SK-N-SH (cell line): ENCODE results near the gene RELN. TPM values are rescaled to one million over a fixed set of nuclear protein-coding genes. Genes with fewer than 3 reads are reported as not detected.

ENCODE experiments used
- CTCF ChIA-PET: fragments of 300-600, 350-600 bp; formaldehyde crosslinking; extraction: SDS; loops from one replicate; lab custom pipeline; 2021; lab: Yijun Ruan, JAX
- POLR2A ChIA-PET: fragments of 350-600 bp; sonication (Branson Sonifier 250); formaldehyde crosslinking; extraction: SDS; loops from one replicate; lab custom pipeline; 2020; ENCODE audit warnings: antibody characterized with exemption, inconsistent platforms; lab: Yijun Ruan, JAX
- DNase-seq: peaks from one replicate; pipeline ENCODE4 v3.0.0; 2012
- H2AFZ ChIP-seq: fragments of 200-600 bp; sonication (generic); 2 replicates; pipeline ENCODE4 v1.8.1; 2016; ENCODE audit warnings: antibody characterized with exemption, mild to moderate bottlenecking, low read depth
- H3F3A ChIP-seq: fragments of 200-600 bp; sonication (generic); replicated peaks from 2 replicates; pipeline ENCODE3; 2016; ENCODE audit warnings: antibody characterized with exemption, mild to moderate bottlenecking; ENCODE audit not compliant: insufficient read depth
- H3K27ac ChIP-seq, 2 experiments: fragments of 200-500 bp in 1 of 2; fragments of 200-600 bp in 1 of 2; sonication (Bioruptor generic) in 1 of 2; sonication (generic), shearing (Covaris generic) in 1 of 2; 2 replicates each; pipeline versions ENCODE4 v1.5.1 to v1.6.1; 2014 to 2016; ENCODE audit warnings: low read depth in 2 of 2, inconsistent platforms in 1 of 2, low read length in 1 of 2, mild to moderate bottlenecking in 1 of 2, mixed read lengths in 1 of 2
- H3K27me3 ChIP-seq: fragments of 200-600 bp; sonication (generic), shearing (Covaris generic); 2 replicates; pipeline ENCODE4 v1.6.1; 2016; ENCODE audit warnings: mixed run types; ENCODE audit not compliant: insufficient read depth
- H3K36me3 ChIP-seq, 2 experiments: fragments of 200-500 bp in 1 of 2; fragments of 200-600 bp in 1 of 2; sonication (Bioruptor generic) in 1 of 2; sonication (generic) in 1 of 2; replicated peaks in 1 of 2; 2 replicates each; pipeline versions ENCODE3 to v1.5.1; 2014 to 2016; ENCODE audit warnings: low read length in 1 of 2, mild to moderate bottlenecking in 1 of 2; ENCODE audit not compliant: insufficient read depth in 2 of 2, control insufficient read depth in 1 of 2
- H3K4me1 ChIP-seq, 2 experiments: fragments of 200-500 bp in 1 of 2; fragments of 200-600 bp in 1 of 2; sonication (Bioruptor generic) in 1 of 2; sonication (generic), shearing (Covaris generic) in 1 of 2; 2 replicates each; pipeline versions ENCODE4 v1.5.1 to v1.6.1; 2014 to 2016; ENCODE audit warnings: low read depth in 1 of 2, low read length in 1 of 2, mixed run types in 1 of 2; ENCODE audit not compliant: insufficient read depth in 2 of 2, control insufficient read depth in 1 of 2
- H3K4me2 ChIP-seq: fragments of 200-600 bp; sonication (generic), shearing (Covaris generic); 2 replicates; pipeline ENCODE4 v1.6.1; 2017; ENCODE audit warnings: mixed run types
- H3K4me3 ChIP-seq, 2 experiments: fragments of 200-500 bp in 1 of 2; fragments of 200-600 bp in 1 of 2; sonication (Bioruptor generic) in 1 of 2; sonication (generic), shearing (Covaris generic) in 1 of 2; 2 replicates each; pipeline versions ENCODE4 v1.5.1 to v1.8.1; 2014 to 2016; ENCODE audit warnings: low read depth in 2 of 2, inconsistent platforms in 1 of 2, low read length in 1 of 2, mild to moderate bottlenecking in 1 of 2, mixed read lengths in 1 of 2, moderate library complexity in 1 of 2
- H3K79me2 ChIP-seq: fragments of 200-600 bp; sonication (generic); 2 replicates; pipeline ENCODE4 v1.8.1; 2017; ENCODE audit warnings: mild to moderate bottlenecking; ENCODE audit not compliant: insufficient read depth
- H3K9ac ChIP-seq: fragments of 200-600 bp; sonication (generic); 2 replicates; pipeline ENCODE4 v1.6.1; 2017; ENCODE audit warnings: mixed run types
- H3K9me2 ChIP-seq: fragments of 200-600 bp; sonication (generic); 2 replicates; pipeline ENCODE4 v1.6.1; 2017; ENCODE audit warnings: mixed run types
- H3K9me3 ChIP-seq: fragments of 200-600 bp; sonication (generic); 2 replicates; pipeline ENCODE4 v1.6.1; 2017; ENCODE audit warnings: mixed run types, mild to moderate bottlenecking, moderate library complexity
- H4K20me1 ChIP-seq: fragments of 200-600 bp; sonication (generic); 2 replicates; pipeline ENCODE4 v1.6.1; 2017; ENCODE audit warnings: mild to moderate bottlenecking, mixed run types; ENCODE audit not compliant: insufficient read depth
- CHD2 ChIP-seq: fragments of 150-350 bp; IDR thresholded peaks from 2 replicates; pipeline ENCODE4 v1.6.1; 2018; ENCODE audit warnings: low read length; ENCODE audit not compliant: partially characterized antibody
- EZH2phosphoT487 ChIP-seq: fragments of 200-600 bp; sonication (generic); IDR thresholded peaks from 2 replicates; pipeline ENCODE4 v1.6.1; 2017; ENCODE audit warnings: low read depth, mixed run types, mild to moderate bottlenecking, antibody characterized with exemption, moderate library complexity, borderline replicate concordance
- FOXJ3 ChIP-seq: sonication (generic); formaldehyde crosslinking; IDR thresholded peaks from 2 replicates; pipeline ENCODE4 v1.5.1; 2020; ENCODE audit warnings: mild to moderate bottlenecking, missing genetic modification reagents
- FOXM1 ChIP-seq: IDR thresholded peaks from 2 replicates; pipeline ENCODE4 v1.4.0; 2012; ENCODE audit warnings: low read depth, mild to moderate bottlenecking
- GABPA ChIP-seq: IDR thresholded peaks from 2 replicates; pipeline ENCODE4 v1.4.0; 2012; ENCODE audit warnings: low read depth, mild to moderate bottlenecking
- MEF2A ChIP-seq: IDR thresholded peaks from 2 replicates; pipeline ENCODE4 v1.4.0; 2012; ENCODE audit warnings: low read depth, borderline replicate concordance
- MXI1 ChIP-seq: IDR thresholded peaks from 2 replicates; pipeline ENCODE4 v1.6.1; 2012; ENCODE audit warnings: mild to moderate bottlenecking, low read depth, low read length, improper control_type of control experiment
- POLR2AphosphoS5 ChIP-seq: IDR thresholded peaks from 2 replicates; pipeline ENCODE4 v1.6.1; 2012; ENCODE audit warnings: low read depth, low read length
- RCOR1 ChIP-seq: fragments of 150-350 bp; IDR thresholded peaks from 2 replicates; pipeline ENCODE4 v1.6.1; 2017; ENCODE audit warnings: antibody characterized with exemption, low read length
- RFX5 ChIP-seq: IDR thresholded peaks from 2 replicates; pipeline ENCODE4 v1.6.1; 2012; ENCODE audit warnings: mild to moderate bottlenecking, improper control_type of control experiment, low read length
- RXRA ChIP-seq: IDR thresholded peaks from 2 replicates; pipeline ENCODE4 v1.4.0; 2012; ENCODE audit warnings: low read depth, mild to moderate bottlenecking, borderline replicate concordance
- SIN3A ChIP-seq: IDR thresholded peaks from 2 replicates; pipeline ENCODE4 v1.6.1; 2012; ENCODE audit warnings: low read depth, mild to moderate bottlenecking, low read length, moderate library complexity, borderline replicate concordance
- TAF1 ChIP-seq: IDR thresholded peaks from 2 replicates; pipeline ENCODE4 v1.6.1; 2012; ENCODE audit warnings: low read depth, mild to moderate bottlenecking, low read length, moderate library complexity, borderline replicate concordance
- TEAD4 ChIP-seq: IDR thresholded peaks from 2 replicates; pipeline ENCODE4 v1.4.0; 2012; ENCODE audit warnings: mild to moderate bottlenecking, borderline replicate concordance; ENCODE audit not compliant: insufficient read depth
- WGBS: methylation state at CpG from one replicate; pipeline ENCODE4 v1.1.6; 2017; ENCODE audit warnings: low lambda C conversion rate; 5-methylcytosine and 5-hydroxymethylcytosine counted together
- polyA plus RNA-seq, 3 experiments: library from polyadenylated mRNA; depleted of rRNA; stranded (reverse); fragments of >200 nt; gene quantifications; 2 replicates each; pipeline ENCODE4 v1.2.3, GENCODE V29; 2012
- TF ChIP-seq, protein P1 (sequence below): IDR thresholded peaks from 2 replicates; pipeline ENCODE4 v1.4.0; 2012; ENCODE audit warnings: low read depth, borderline replicate concordance
- TF ChIP-seq, protein P2 (sequence below): IDR thresholded peaks from 2 replicates; pipeline ENCODE4 v1.4.0; 2012; ENCODE audit warnings: low read depth, borderline replicate concordance
- TF ChIP-seq, protein P3 (sequence below): IDR thresholded peaks from 2 replicates; pipeline ENCODE4 v1.4.0; 2012; ENCODE audit warnings: low read depth
- TF ChIP-seq, protein P4 (sequence below): fragments of 150-350 bp; IDR thresholded peaks from 2 replicates; pipeline ENCODE4 v1.6.1; 2017; ENCODE audit warnings: antibody characterized with exemption, low read length, low read depth, borderline replicate concordance
- TF ChIP-seq, protein P5 (sequence below): fragments of 150-350 bp; IDR thresholded peaks from 2 replicates; pipeline ENCODE4 v1.6.1; 2016; ENCODE audit warnings: mild to moderate bottlenecking, low read depth, low read length
- TF ChIP-seq, protein P6 (sequence below): fragments of 200-600 bp; sonication (generic); IDR thresholded peaks from 2 replicates; pipeline ENCODE4 v1.6.1; 2017; ENCODE audit warnings: antibody characterized with exemption, mild to moderate bottlenecking, moderate library complexity
- TF ChIP-seq, protein P7 (sequence below): IDR thresholded peaks from 2 replicates; pipeline ENCODE4 v1.6.1; 2012; ENCODE audit warnings: mild to moderate bottlenecking, low read depth, low read length, moderate library complexity

The RELN gene
- polyA plus RNA-seq, 1 of the 3 experiments (the other 2 are of a cell fraction), result 0.02 TPM

DNA sequence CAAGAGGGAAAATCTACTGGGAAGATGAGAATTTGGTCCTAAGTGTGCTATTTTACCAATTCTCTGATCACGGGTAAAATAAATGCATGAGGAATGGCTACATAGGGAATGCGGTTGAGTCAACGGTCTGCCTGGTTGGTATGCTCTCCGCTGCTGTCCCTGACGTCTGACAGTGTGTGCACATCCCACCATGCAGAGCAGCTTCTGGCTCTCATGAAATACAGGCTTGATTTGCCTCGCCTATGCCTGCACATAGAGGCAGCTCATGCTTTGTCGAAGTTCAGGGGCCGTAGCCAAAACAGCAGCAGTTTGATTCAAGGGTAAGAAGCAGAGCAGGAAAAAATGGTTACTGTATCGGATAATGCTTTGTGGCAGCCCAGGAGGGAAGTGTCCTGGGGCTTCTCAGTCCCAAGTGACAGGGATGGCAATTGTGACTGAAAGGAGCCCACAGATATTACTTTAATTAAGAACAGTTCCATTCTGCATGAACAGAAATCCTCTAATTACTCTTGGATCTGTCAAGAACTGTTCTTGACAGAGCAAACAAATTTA lies 275.0 kb downstream of the RELN start:
- Histone ChIP-seq H3K4me2 (no peak overlapping the region; the same call in 1 of the 2 replicates), H3K9me2 (no peaks in the 10 kb centered on the region), H3K4me1 (peaks cover 23% of the 10 kb centered on the region in 2 experiments), H3F3A (peaks cover 42% of the 10 kb centered on the region), H3K79me2 (no peaks in the 10 kb centered on the region), H3K9me3 (no peaks in the 10 kb centered on the region), H3K27me3 (no peaks in the 10 kb centered on the region), H3K9ac (no peak overlapping the region), H3K27ac (peak overlapping the region in 1 of 2 experiments; percentile 82; a peak in 3 of 4 replicates), H4K20me1 (no peaks in the 10 kb centered on the region), H3K36me3 (no peaks in the 10 kb centered on the region), H2AFZ (peak overlapping the region; percentile 67; the same call in 1 of the 2 replicates), H3K4me3 (no peak overlapping the region)
- WGBS, result 34% methylated on average over 9 of the region's 9 CpGs
- CTCF ChIA-PET, result interaction anchor here (1.0 to 1.3 kb wide), 2 partner anchors 8 to 10 kb away, joined by 4 to 5 read pairs; no protein-coding TSS in a partner anchor
- POLR2A ChIA-PET, result no interaction called here
- peak; percentile 49 for DNase-seq
- TF ChIP-seq RXRA (no peak), POLR2AphosphoS5 (no peak), MXI1 (peak; percentile 23; the same call in 1 of the 2 replicates), SIN3A (no peak), TEAD4 (no peak), EZH2phosphoT487 (no peak), FOXM1 (no peak), RFX5 (no peak), CHD2 (no peak), TAF1 (no peak), MEF2A (no peak), RCOR1 (0 out of 2 replicates have a peak, but pooled peaks have one; percentile 13), GABPA (no peak), FOXJ3 (CRISPR knock-in tag) (no peak; the same call in 1 of the 2 replicates)
- TF ChIP-seq, protein P1, sequence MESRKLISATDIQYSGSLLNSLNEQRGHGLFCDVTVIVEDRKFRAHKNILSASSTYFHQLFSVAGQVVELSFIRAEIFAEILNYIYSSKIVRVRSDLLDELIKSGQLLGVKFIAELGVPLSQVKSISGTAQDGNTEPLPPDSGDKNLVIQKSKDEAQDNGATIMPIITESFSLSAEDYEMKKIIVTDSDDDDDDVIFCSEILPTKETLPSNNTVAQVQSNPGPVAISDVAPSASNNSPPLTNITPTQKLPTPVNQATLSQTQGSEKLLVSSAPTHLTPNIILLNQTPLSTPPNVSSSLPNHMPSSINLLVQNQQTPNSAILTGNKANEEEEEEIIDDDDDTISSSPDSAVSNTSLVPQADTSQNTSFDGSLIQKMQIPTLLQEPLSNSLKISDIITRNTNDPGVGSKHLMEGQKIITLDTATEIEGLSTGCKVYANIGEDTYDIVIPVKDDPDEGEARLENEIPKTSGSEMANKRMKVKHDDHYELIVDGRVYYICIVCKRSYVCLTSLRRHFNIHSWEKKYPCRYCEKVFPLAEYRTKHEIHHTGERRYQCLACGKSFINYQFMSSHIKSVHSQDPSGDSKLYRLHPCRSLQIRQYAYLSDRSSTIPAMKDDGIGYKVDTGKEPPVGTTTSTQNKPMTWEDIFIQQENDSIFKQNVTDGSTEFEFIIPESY, result no peak
- TF ChIP-seq, protein P2, sequence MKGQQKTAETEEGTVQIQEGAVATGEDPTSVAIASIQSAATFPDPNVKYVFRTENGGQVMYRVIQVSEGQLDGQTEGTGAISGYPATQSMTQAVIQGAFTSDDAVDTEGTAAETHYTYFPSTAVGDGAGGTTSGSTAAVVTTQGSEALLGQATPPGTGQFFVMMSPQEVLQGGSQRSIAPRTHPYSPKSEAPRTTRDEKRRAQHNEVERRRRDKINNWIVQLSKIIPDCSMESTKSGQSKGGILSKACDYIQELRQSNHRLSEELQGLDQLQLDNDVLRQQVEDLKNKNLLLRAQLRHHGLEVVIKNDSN, result no peak
- TF ChIP-seq, protein P3, sequence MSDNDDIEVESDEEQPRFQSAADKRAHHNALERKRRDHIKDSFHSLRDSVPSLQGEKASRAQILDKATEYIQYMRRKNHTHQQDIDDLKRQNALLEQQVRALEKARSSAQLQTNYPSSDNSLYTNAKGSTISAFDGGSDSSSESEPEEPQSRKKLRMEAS, result no peak
- TF ChIP-seq, protein P4, sequence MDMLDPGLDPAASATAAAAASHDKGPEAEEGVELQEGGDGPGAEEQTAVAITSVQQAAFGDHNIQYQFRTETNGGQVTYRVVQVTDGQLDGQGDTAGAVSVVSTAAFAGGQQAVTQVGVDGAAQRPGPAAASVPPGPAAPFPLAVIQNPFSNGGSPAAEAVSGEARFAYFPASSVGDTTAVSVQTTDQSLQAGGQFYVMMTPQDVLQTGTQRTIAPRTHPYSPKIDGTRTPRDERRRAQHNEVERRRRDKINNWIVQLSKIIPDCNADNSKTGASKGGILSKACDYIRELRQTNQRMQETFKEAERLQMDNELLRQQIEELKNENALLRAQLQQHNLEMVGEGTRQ, result no peak
- TF ChIP-seq, protein P5, sequence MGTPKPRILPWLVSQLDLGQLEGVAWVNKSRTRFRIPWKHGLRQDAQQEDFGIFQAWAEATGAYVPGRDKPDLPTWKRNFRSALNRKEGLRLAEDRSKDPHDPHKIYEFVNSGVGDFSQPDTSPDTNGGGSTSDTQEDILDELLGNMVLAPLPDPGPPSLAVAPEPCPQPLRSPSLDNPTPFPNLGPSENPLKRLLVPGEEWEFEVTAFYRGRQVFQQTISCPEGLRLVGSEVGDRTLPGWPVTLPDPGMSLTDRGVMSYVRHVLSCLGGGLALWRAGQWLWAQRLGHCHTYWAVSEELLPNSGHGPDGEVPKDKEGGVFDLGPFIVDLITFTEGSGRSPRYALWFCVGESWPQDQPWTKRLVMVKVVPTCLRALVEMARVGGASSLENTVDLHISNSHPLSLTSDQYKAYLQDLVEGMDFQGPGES, result no peak
- TF ChIP-seq, protein P6, sequence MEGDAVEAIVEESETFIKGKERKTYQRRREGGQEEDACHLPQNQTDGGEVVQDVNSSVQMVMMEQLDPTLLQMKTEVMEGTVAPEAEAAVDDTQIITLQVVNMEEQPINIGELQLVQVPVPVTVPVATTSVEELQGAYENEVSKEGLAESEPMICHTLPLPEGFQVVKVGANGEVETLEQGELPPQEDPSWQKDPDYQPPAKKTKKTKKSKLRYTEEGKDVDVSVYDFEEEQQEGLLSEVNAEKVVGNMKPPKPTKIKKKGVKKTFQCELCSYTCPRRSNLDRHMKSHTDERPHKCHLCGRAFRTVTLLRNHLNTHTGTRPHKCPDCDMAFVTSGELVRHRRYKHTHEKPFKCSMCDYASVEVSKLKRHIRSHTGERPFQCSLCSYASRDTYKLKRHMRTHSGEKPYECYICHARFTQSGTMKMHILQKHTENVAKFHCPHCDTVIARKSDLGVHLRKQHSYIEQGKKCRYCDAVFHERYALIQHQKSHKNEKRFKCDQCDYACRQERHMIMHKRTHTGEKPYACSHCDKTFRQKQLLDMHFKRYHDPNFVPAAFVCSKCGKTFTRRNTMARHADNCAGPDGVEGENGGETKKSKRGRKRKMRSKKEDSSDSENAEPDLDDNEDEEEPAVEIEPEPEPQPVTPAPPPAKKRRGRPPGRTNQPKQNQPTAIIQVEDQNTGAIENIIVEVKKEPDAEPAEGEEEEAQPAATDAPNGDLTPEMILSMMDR, result no peak
- TF ChIP-seq, protein P7, sequence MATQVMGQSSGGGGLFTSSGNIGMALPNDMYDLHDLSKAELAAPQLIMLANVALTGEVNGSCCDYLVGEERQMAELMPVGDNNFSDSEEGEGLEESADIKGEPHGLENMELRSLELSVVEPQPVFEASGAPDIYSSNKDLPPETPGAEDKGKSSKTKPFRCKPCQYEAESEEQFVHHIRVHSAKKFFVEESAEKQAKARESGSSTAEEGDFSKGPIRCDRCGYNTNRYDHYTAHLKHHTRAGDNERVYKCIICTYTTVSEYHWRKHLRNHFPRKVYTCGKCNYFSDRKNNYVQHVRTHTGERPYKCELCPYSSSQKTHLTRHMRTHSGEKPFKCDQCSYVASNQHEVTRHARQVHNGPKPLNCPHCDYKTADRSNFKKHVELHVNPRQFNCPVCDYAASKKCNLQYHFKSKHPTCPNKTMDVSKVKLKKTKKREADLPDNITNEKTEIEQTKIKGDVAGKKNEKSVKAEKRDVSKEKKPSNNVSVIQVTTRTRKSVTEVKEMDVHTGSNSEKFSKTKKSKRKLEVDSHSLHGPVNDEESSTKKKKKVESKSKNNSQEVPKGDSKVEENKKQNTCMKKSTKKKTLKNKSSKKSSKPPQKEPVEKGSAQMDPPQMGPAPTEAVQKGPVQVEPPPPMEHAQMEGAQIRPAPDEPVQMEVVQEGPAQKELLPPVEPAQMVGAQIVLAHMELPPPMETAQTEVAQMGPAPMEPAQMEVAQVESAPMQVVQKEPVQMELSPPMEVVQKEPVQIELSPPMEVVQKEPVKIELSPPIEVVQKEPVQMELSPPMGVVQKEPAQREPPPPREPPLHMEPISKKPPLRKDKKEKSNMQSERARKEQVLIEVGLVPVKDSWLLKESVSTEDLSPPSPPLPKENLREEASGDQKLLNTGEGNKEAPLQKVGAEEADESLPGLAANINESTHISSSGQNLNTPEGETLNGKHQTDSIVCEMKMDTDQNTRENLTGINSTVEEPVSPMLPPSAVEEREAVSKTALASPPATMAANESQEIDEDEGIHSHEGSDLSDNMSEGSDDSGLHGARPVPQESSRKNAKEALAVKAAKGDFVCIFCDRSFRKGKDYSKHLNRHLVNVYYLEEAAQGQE, result no peak
